ENCODE measurements around the gene EMP3.
"Not testable (repeated sequence)": the region's sequence is repeated elsewhere in the genome, so short reads cannot be mapped to it uniquely, and the experiment has no call there.

The EMP3 gene

GRCh38 chr19:48348737-48349136, 23.4 kb downstream of the EMP3 start:
- no peak for DNase-seq

GRCh38 chr19:48350856-48351255, 25.5 kb downstream of the EMP3 start:
- no peak for DNase-seq

GRCh38 chr19:48351341-48351752, 26.0 kb downstream of the EMP3 start:
- peak; percentile 70 for DNase-seq

- no peak for DNase-seq
Observed at GRCh38 chr19:48353677-48354076, 28.3 kb downstream of the EMP3 start.

GRCh38 chr19:48354332-48354992, 29.1 kb downstream of the EMP3 start:
- no peak for DNase-seq

GRCh38 chr19:48355365-48355954, 30.1 kb downstream of the EMP3 start:
- DNase-seq: no peak

DNA sequence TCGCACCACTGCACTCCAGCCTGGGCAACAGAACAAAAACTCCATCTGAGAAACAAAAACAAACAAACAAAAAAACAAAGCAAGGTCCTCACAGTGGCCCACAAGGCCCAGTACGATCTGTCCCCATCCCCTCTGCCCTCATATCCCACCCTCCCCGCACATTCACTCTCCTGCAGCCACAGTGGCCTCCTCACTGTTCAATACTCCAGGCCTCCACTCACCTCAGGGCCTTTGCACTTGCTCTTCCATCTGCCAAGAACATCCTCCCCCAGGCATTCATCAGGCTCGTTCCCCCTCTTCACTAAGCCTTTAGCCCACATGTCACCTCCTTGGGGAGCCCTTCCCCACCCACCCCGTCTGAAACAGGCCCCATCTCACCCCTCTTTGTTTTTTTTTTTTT, 33.8 kb downstream of the EMP3 start:
- no peak for DNase-seq

DNA sequence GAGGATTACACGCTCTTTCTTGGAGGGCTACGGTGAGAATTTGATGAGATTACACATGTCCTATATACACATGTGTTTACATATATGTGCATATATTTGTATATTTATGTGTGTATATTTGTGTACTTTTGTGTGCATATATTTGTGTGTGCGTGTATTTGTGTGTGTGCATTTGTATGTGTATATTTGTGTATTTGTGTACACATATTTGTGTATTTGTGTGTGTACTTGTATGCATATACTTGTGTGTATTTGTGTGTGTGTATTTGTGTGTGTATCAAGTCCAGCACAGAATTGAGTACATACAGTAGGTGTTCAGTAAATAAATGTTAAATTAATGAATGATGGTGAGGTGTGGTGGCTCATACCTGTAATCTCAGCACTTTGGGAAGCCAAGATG, 36.6 kb downstream of the EMP3 start:
- DNase-seq: no peak

DNA sequence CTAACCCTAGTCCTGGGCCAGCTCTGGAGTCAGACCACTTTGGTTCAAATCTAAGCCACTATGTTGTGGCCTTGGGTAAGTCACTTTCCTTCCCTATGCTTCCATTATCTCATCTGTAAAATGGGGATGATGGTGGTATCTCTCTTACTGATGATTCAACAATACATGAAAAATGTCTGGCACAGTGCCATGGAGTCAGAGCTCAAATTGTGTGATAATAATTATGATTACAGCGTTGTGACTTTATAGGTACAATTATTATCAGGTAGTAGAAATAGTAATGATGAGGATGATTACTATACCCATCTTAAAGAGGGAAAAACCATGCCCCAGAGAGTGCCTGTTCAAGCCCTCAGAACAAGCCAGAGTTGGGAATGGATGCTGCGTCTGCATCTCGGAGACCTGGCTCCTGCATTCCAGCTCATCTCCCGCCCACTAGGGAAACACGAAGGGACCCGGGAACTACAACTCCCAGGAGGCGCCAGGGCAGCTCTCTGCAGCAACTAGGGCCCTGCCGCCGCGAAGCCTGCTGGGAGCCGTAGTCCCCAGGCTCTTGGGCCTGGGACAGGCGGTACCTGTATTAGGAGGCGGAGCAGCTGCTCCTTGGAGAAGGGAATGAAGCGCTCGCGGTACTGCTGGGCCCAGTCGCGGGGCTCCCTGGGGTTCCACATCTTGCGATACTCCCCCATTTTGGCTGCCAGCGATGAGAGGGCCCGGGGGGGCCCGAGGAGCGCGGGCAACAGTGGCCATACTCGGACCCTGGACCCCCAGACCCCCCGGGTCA, 37.6 kb downstream of the EMP3 start:
- peak; percentile 87 for DNase-seq

- no peak for DNase-seq
Observed at GRCh38 chr19:48363500-48363809, 38.1 kb downstream of the EMP3 start.

- peak; percentile 99 for DNase-seq
Observed at GRCh38 chr19:48363810-48364597, 38.7 kb downstream of the EMP3 start, which contains the start of the genes SYNGR4 and TMEM143. Gene SYNGR4 (plus strand): TSS chr19:48364367. CDS start chr19:48365843, 1,476 bp downstream. Gene TMEM143 (minus strand): TSS chr19:48363940. CDS start chr19:48363920, 20 bp downstream.

DNA sequence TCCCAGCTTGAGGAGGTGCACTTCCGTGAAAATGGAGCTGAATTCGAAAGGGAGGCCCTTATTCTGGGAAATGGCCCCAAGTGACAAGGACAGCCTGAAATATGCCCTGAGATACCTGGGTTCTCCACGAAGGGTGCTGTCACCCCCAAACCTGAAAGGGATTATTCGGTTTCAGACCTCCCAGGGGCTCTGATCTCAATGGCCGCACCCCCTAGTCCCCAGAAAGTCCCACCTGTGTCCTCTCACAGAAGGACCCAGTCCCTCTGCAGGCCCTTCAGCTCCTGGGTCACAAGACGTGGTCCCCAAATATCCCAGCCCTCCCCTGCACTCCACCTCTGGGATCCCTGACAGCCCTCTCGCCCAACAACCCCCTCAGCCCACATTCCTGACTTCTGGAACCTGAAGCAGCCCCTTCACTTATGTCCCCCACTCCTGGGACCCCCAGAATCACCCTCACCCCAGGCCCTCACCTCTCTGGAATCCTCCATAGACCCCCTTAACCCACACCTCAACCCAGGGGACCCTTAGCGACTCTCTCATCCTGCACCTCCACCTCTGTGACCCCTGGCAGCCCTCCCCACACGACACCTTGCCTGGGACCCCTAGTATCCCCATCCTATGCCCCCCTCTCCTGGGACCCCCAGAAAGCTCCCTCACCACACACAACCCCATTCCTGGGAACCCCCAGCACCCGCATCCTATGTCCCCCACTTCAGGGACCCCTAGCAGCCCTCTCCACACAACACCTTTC, 39.4 kb downstream of the EMP3 start:
- DNase-seq: no peak

- DNase-seq: no peak
Observed at GRCh38 chr19:48365602-48366001, 40.2 kb downstream of the EMP3 start.

GRCh38 chr19:48367855-48368254, 42.5 kb downstream of the EMP3 start:
- DNase-seq: no peak

GRCh38 chr19:48368936-48369335, 43.6 kb downstream of the EMP3 start:
- no peak for DNase-seq

- no peak for DNase-seq
Observed at GRCh38 chr19:48370955-48371354, 45.6 kb downstream of the EMP3 start.

DNA sequence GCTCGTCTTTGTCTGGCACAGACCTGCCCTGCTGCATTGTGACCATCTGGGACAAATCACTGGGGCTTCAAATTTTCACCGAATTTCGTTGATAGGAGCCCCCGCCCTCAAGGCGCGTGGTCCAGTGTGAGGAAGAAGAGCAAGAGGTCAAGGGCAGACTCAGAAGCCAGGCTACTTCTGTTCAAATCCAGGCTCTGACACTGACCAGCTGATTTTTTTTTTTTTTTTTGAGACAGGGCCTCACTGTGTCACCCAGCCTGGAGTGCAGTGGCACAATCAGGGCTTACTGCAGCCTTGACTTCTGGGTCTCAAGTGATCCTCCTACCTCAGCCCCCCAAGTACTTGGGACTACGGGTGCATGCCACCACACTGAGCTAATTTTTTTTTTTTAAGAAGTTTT, 46.0 kb downstream of the EMP3 start:
- no peak for DNase-seq

DNA sequence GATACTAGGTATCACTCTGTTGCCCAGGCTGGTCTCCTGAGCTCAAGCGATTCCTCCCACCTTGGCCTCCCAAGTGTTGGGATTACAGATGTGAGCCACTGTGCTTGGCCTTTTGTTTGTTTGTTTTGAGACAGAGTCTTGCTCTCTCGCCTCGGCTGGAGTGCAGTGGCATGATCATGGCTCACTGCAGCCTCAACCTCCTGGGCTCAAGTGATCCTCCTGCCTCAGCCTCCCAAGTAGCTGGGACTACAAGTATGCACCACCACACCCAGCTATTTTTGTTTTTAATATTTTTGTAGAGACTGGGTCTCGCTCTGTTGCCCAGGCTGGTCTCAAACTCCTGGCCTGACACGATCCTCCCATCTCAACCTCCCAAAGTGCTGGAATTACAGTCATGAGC, 46.4 kb downstream of the EMP3 start:
- not testable (repeated sequence) for DNase-seq

GRCh38 chr19:48372904-48373303, 47.6 kb downstream of the EMP3 start:
- DNase-seq: no peak

DNA sequence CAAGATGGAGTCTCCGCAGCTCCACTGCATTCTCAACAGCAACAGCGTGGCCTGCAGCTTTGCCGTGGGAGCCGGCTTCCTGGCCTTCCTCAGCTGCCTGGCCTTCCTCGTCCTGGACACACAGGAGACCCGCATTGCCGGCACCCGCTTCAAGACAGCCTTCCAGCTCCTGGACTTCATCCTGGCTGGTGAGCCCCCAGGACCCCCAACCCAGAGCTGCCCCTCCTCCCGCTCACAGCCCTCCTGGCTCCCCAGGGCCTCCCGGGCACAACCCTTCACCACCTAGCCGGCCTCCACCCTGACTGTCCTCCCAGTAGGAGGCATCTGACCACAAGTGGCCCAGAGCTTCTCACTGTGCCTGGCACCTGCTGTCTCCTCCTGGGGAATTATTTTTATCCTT, 48.2 kb downstream of the EMP3 start:
- no peak for DNase-seq

- DNase-seq: no peak
Observed at GRCh38 chr19:48378194-48378570, 52.8 kb downstream of the EMP3 start.

GRCh38 chr19:48379058-48379457, 53.7 kb downstream of the EMP3 start:
- no peak for DNase-seq
